ENCODE measurements around the gene WEE1.

- TF ChIP-seq YY1 (IDR thresholded peaks at IDR 0.05; ENCODE audit: insufficient read depth, insufficient read length): no peak
- no peak for TF ChIP-seq SUZ12 (IDR thresholded peaks at IDR 0.05; ENCODE audit: extremely low read depth, insufficient read depth, insufficient read length)
- no peak for TF ChIP-seq ZNF274 (IDR thresholded peaks at IDR 0.05; ENCODE audit: low read depth, low read length)
These were observed 4.4 kb upstream of the WEE1 start for GRCh38 chr11:9568854-9569587.
